ENCODE results near the gene AMD1.

The AMD1 gene

DNA sequence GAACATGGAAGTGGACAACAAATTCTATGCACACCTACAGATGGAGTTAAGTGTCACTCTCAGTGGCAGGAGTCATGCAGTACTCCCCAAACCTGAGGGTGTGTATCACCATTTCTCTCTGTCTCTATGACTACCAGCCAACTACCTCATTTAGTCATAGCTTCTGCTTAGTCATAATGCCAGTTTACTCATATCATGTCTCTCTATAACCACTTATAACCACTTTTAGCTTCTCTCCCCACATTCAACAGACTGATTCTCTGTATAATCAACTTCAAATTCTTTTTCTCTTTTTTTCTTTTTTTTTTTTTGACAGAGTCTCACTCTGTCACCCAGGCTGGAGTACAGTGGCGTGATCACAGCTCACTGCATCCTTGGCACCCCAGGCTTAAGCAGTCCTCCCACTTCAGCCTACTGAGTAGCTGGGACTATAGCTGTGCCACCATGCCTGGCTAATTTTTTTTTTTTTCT, 70.1 kb downstream of the AMD1 start:
- TF ChIP-seq CTCF (IDR thresholded peaks at IDR 0.05; ENCODE audit: low read depth, low read length), result no peak
- DNase-seq (ENCODE audit: extremely low read depth, low read depth), result peak; percentile 40
